ENCODE data around the gene INPP5B. TPM values are rescaled to one million over a fixed set of nuclear protein-coding genes. Genes with fewer than 3 reads are reported as not detected.
"Not testable (repeated sequence)": the region's sequence is repeated elsewhere in the genome, so short reads cannot be mapped to it uniquely, and the experiment has no call there.

INPP5B gene
- total RNA-seq, 1 experiment from 2014 or later: 12.1 TPM

GRCh38 chr1:37940299-37940947 lies 6.4 kb downstream of the INPP5B start:
- Histone ChIP-seq H3K9ac (ENCODE audit: low read length) (no peak overlapping the region), H3K36me3 (ENCODE audit: low read depth, low read length) (no peaks in the 10 kb centered on the region), H3K9me2 (replicated peaks; ENCODE audit: low read length) (no peaks in the 10 kb centered on the region), H3K4me1 (ENCODE audit: insufficient read depth, low read length) (peaks cover 13% of the 10 kb centered on the region), H3K79me2 (ENCODE audit: low read length) (no peaks in the 10 kb centered on the region), H2AFZ (ENCODE audit: low read length) (peak overlapping the region; percentile 44), H3K27me3 (ENCODE audit: low read length) (no peaks in the 10 kb centered on the region), H3K4me2 (ENCODE audit: low read length) (peak overlapping the region; percentile 29), H3K9me3 (ENCODE audit: low read length) (no peaks in the 10 kb centered on the region), H4K20me1 (ENCODE audit: low read length) (no peaks in the 10 kb centered on the region), H3F3A (ENCODE audit: low read length, unreplicated experiment) (no peaks in the 10 kb centered on the region), H3K27ac (ENCODE audit: low read length) (no peak overlapping the region), H3K4me3 (ENCODE audit: low read length) (no peak overlapping the region)
- intact Hi-C loops (cut with micrococcal nuclease): no loop called here
- CTCF ChIA-PET: no interaction called here
- POLR2A ChIA-PET (ENCODE audit: unreplicated experiment): no interaction called here
- DNase-seq (no peak), ATAC-seq (peak; percentile 66)
- TF ChIP-seq EZH2 (IDR thresholded peaks at IDR 0.05; ENCODE audit: low read length, unreplicated experiment) (no peak), EZH2phosphoT487 (IDR thresholded peaks at IDR 0.05; ENCODE audit: borderline replicate concordance, low read length) (no peak)
- TF ChIP-seq, protein P1, sequence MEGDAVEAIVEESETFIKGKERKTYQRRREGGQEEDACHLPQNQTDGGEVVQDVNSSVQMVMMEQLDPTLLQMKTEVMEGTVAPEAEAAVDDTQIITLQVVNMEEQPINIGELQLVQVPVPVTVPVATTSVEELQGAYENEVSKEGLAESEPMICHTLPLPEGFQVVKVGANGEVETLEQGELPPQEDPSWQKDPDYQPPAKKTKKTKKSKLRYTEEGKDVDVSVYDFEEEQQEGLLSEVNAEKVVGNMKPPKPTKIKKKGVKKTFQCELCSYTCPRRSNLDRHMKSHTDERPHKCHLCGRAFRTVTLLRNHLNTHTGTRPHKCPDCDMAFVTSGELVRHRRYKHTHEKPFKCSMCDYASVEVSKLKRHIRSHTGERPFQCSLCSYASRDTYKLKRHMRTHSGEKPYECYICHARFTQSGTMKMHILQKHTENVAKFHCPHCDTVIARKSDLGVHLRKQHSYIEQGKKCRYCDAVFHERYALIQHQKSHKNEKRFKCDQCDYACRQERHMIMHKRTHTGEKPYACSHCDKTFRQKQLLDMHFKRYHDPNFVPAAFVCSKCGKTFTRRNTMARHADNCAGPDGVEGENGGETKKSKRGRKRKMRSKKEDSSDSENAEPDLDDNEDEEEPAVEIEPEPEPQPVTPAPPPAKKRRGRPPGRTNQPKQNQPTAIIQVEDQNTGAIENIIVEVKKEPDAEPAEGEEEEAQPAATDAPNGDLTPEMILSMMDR (conservative IDR thresholded peaks at IDR 0.05; ENCODE audit: low read depth, low read length): no peak
- no TSS peak for BruUV-seq (replicated peaks)

GRCh38 chr1:37936760-37937159 lies 10.1 kb downstream of the INPP5B start:
- H2AFZ ChIP-seq (ENCODE audit: low read length); H3K27me3 ChIP-seq (ENCODE audit: low read length); H3K4me3 ChIP-seq (ENCODE audit: low read length); H4K20me1 ChIP-seq (ENCODE audit: low read length); H3F3A ChIP-seq (ENCODE audit: low read length, unreplicated experiment); CTCF ChIA-PET; BruUV-seq (replicated peaks); H3K36me3 ChIP-seq (ENCODE audit: low read depth, low read length); H3K4me2 ChIP-seq (ENCODE audit: low read length); H3K79me2 ChIP-seq (ENCODE audit: low read length); H3K9me2 ChIP-seq (replicated peaks; ENCODE audit: low read length); POLR2A ChIA-PET (ENCODE audit: unreplicated experiment); H3K27ac ChIP-seq (ENCODE audit: low read length); H3K9me3 ChIP-seq (ENCODE audit: low read length); DNase-seq; ATAC-seq; H3K9ac ChIP-seq (ENCODE audit: low read length); intact Hi-C loops (cut with micrococcal nuclease): not testable (repeated sequence)
- H3K4me1 ChIP-seq (ENCODE audit: insufficient read depth, low read length): peaks cover 24% of the 10 kb centered on the region

- intact Hi-C loops (cut with micrococcal nuclease): no loop called here
- TF ChIP-seq, protein P1 (conservative IDR thresholded peaks at IDR 0.05; ENCODE audit: low read depth, low read length): no peak
- TF ChIP-seq EZH2 (IDR thresholded peaks at IDR 0.05; ENCODE audit: low read length, unreplicated experiment) (no peak), EZH2phosphoT487 (IDR thresholded peaks at IDR 0.05; ENCODE audit: borderline replicate concordance, low read length) (no peak)
- peak overlapping the region; percentile 55 for H3K27ac ChIP-seq (ENCODE audit: low read length)
- H4K20me1 ChIP-seq (ENCODE audit: low read length): no peaks in the 10 kb centered on the region
- peaks cover 21% of the 10 kb centered on the region for H3K4me1 ChIP-seq (ENCODE audit: insufficient read depth, low read length)
- no peaks in the 10 kb centered on the region for H3K36me3 ChIP-seq (ENCODE audit: low read depth, low read length)
- H3K9me3 ChIP-seq (ENCODE audit: low read length): no peaks in the 10 kb centered on the region
- ChIA-PET CTCF (no interaction called here), POLR2A (ENCODE audit: unreplicated experiment) (no interaction called here)
- no peaks in the 10 kb centered on the region for H3K9me2 ChIP-seq (replicated peaks; ENCODE audit: low read length)
- no TSS peak for BruUV-seq (replicated peaks)
- H3K4me3 ChIP-seq (ENCODE audit: low read length): peak overlapping the region; percentile 84
- peaks cover 34% of the 10 kb centered on the region for H3K79me2 ChIP-seq (ENCODE audit: low read length)
- H3K27me3 ChIP-seq (ENCODE audit: low read length): no peaks in the 10 kb centered on the region
- ATAC-seq (peak; percentile 53), DNase-seq (peak; percentile 91)
- H3K9ac ChIP-seq (ENCODE audit: low read length): peak overlapping the region; percentile 38
- peak overlapping the region; percentile 98 for H3K4me2 ChIP-seq (ENCODE audit: low read length)
- H2AFZ ChIP-seq (ENCODE audit: low read length): peak overlapping the region; percentile 95
- no peaks in the 10 kb centered on the region for H3F3A ChIP-seq (ENCODE audit: low read length, unreplicated experiment)
Measured at GRCh38 chr1:37932759-37933158, 14.1 kb downstream of the INPP5B start.

Data from PC-3 (cell line).